Activated CD4-positive, alpha-beta T cell treated with anti-CD3 and anti-CD28 coated beads for 24 hours (primary cell): ENCODE measurements around the gene DAAM1.

Source experiments
- DNase-seq, 2 donors: peaks; one replicate each; pipeline ENCODE4 v3.0.0-alpha.2; 2020; ENCODE audit warnings: low read depth in 2 of 2

Gene DAAM1

GRCh38 chr14:59221568-59221967 lies 33.1 kb downstream of the DAAM1 start:
- DNase-seq: no peak

- DNase-seq: no peak
These were observed 35.9 kb downstream of the DAAM1 start for GRCh38 chr14:59224341-59224740.

GRCh38 chr14:59225281-59225680 lies 36.8 kb downstream of the DAAM1 start:
- DNase-seq: no peak

- DNase-seq: no peak
These were observed 40.0 kb downstream of the DAAM1 start for GRCh38 chr14:59228421-59228820.

- DNase-seq: no peak
These were observed 41.4 kb downstream of the DAAM1 start for GRCh38 chr14:59229653-59230406.

- DNase-seq: no peak
These were observed 47.7 kb downstream of the DAAM1 start for GRCh38 chr14:59236195-59236594.

GRCh38 chr14:59238216-59238615 lies 49.7 kb downstream of the DAAM1 start:
- DNase-seq: no peak

GRCh38 chr14:59239022-59239421 lies 50.6 kb downstream of the DAAM1 start:
- DNase-seq: no peak

- DNase-seq: no peak
These were observed 51.9 kb downstream of the DAAM1 start for GRCh38 chr14:59240356-59240755.

GRCh38 chr14:59241121-59241520 lies 52.7 kb downstream of the DAAM1 start:
- no peak for DNase-seq

GRCh38 chr14:59243174-59243573 lies 54.7 kb downstream of the DAAM1 start:
- DNase-seq: no peak

GRCh38 chr14:59244581-59244980 lies 56.1 kb downstream of the DAAM1 start:
- DNase-seq: no peak

- no peak for DNase-seq
These were observed 57.4 kb downstream of the DAAM1 start for GRCh38 chr14:59245809-59246295.

- DNase-seq: no peak
These were observed 58.1 kb downstream of the DAAM1 start for GRCh38 chr14:59246566-59246965.

- DNase-seq: no peak
These were observed 59.5 kb downstream of the DAAM1 start for GRCh38 chr14:59247801-59248584.

GRCh38 chr14:59249029-59249428 lies 60.6 kb downstream of the DAAM1 start:
- no peak for DNase-seq

- no peak for DNase-seq
These were observed 63.6 kb downstream of the DAAM1 start for GRCh38 chr14:59251811-59252771.

GRCh38 chr14:59252772-59253500 lies 64.5 kb downstream of the DAAM1 start:
- DNase-seq: no peak

GRCh38 chr14:59253527-59253926 lies 65.1 kb downstream of the DAAM1 start:
- DNase-seq: no peak

GRCh38 chr14:59254146-59254910 lies 65.9 kb downstream of the DAAM1 start:
- no peak for DNase-seq
